Activated naive CD8-positive, alpha-beta T cell (primary cell): ENCODE data around the gene COX7C.
A peak's percentile ranks its signal among the peaks of the same experiment; 100 is the strongest.
"Not testable (repeated sequence)": the region's sequence is repeated elsewhere in the genome, so short reads cannot be mapped to it uniquely, and the experiment has no call there.

Source experiments
- H3K27ac Mint-ChIP-seq: one replicate; pipeline ENCODE4 v1.8.0; 2021; ENCODE audit warnings: mixed read lengths
- H3K27me3 Mint-ChIP-seq: one replicate; pipeline ENCODE4 v1.8.0; 2021; ENCODE audit warnings: mixed read lengths
- H3K36me3 Mint-ChIP-seq: one replicate; pipeline ENCODE4 v1.8.0; 2021; ENCODE audit warnings: mixed read lengths
- H3K4me1 Mint-ChIP-seq: one replicate; pipeline ENCODE4 v1.8.0; 2021; ENCODE audit warnings: low read depth, mixed read lengths
- H3K4me3 Mint-ChIP-seq: one replicate; pipeline ENCODE4 v1.8.0; 2021; ENCODE audit warnings: mild to moderate bottlenecking, mixed read lengths
- H3K9me3 Mint-ChIP-seq: one replicate; pipeline ENCODE4 v1.8.0; 2021; ENCODE audit warnings: low read depth, mixed read lengths

The COX7C gene

DNA sequence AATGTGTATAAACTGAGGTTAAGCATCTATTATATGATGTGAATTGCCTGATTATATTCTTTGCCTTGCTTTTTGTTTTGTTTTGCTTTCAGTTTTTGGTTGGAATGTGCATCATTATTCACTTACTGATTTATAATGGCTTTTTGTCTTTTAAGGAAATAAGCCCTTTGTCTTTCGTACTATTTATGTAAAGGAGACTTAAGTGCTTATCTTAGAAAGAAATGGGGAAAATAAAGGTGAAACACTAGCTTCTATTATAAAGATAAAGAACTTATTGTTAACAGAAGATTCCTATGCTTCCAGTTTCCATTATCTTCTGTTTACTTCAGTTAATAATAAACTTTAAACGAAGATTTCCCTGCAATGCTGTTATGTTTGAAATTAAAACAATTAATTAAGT lies 23.3 kb downstream of the COX7C start:
- Mint-ChIP-seq H3K4me1 (no peaks in the 10 kb centered on the region), H3K27ac (no peak overlapping the region), H3K4me3 (no peak overlapping the region), H3K9me3 (no peaks in the 10 kb centered on the region), H3K36me3 (no peaks in the 10 kb centered on the region), H3K27me3 (peaks cover 5% of the 10 kb centered on the region)

DNA sequence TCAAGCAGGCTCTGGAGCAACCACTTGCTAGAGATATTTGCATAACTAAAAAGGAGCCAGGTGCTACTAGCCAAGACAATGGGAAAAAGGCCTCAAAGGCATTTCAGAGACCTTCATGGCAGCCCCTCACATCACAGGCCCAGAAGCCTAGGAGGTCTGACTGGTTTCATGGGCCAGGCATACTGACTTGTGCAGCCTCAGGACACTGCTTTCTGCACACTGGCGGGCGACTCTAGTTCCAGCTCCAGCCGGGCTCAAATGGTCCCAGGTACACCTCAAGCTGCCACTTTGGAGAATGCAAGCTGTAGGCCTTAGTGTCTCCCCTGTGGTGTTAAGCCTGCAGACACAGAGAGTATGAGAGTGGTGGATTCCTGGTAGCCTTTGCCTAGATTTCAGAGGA lies 27.1 kb downstream of the COX7C start:
- no peaks in the 10 kb centered on the region for H3K9me3 Mint-ChIP-seq
- H3K27ac Mint-ChIP-seq: no peak overlapping the region
- peaks cover 6% of the 10 kb centered on the region for H3K27me3 Mint-ChIP-seq
- no peaks in the 10 kb centered on the region for H3K36me3 Mint-ChIP-seq
- no peak overlapping the region for H3K4me3 Mint-ChIP-seq
- no peaks in the 10 kb centered on the region for H3K4me1 Mint-ChIP-seq

DNA sequence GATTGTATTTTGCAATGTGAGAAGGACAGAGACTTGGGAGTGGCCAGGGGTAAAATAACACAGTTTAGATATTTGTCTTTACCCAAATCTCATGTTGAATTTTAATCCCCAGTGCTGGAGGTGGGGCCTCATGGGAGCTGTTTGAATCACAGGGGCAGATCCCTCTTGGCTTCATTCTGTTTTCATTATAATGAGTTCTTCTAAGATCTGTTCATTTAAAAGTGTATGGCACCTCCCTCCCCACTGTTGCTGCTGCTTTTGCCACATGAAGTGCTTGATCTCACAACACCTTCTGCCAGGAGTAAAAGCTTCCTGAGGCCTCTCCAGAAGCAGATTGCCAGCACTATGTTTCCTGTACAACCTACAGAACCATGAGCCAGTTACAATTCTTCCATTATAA lies 28.1 kb downstream of the COX7C start:
- Mint-ChIP-seq H3K4me1 (no peaks in the 10 kb centered on the region), H3K4me3 (no peak overlapping the region), H3K36me3 (no peaks in the 10 kb centered on the region), H3K27ac (no peak overlapping the region), H3K27me3 (peaks cover 6% of the 10 kb centered on the region), H3K9me3 (no peaks in the 10 kb centered on the region)

DNA sequence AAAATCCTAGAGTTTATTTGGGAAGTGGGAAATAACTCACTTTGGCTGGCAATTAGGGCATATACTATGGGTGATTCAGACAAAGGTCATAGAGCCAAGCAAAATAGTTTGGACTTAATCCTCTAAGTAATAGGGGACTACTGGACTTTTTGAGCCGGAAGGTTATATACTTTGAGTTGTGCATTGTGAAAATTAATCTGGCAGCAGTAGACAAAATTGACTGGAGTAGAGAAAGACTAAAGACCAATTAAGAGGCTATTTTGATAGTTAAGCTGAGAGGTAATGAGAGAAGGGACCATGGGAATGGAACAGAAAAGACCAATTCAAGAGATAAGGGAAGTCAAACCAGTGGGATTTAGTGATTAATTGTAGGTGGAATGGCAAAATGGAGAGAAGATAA lies 28.9 kb downstream of the COX7C start:
- Mint-ChIP-seq H3K9me3 (no peaks in the 10 kb centered on the region), H3K36me3 (no peaks in the 10 kb centered on the region), H3K27me3 (peaks cover 6% of the 10 kb centered on the region), H3K4me1 (no peaks in the 10 kb centered on the region), H3K4me3 (no peak overlapping the region), H3K27ac (no peak overlapping the region)

DNA sequence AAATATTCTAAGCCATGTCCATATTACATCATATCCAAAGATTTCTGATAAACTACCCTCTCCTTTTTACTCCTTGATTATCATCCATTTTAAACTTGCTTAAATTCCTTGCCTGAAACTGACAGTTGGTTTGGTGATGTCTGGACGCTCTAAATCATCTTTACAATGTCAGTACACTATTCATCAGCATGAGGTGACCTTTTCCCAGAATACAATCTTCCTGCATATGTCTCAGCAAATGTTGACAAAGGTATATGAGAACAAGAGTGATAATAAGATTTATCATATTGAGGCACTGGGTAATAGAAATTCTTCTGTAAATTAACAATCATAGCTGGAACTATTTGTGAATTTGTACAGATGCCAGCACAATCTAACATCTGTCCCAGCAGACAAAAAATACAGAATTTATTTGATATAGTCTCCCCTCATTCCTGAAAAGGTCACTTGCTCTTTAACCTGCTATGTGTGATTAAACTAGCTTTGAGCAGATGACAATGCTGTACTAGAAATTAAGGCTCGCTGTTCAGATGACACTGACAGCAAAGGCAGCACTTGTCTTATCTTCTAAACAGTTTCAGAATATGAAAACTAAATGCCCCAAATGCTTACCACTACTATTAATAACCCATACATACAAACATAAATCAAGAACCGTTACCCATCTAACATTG lies 32.2 kb downstream of the COX7C start:
- no peak overlapping the region for H3K27ac Mint-ChIP-seq
- no peaks in the 10 kb centered on the region for H3K4me1 Mint-ChIP-seq
- no peaks in the 10 kb centered on the region for H3K36me3 Mint-ChIP-seq
- peaks cover 6% of the 10 kb centered on the region for H3K27me3 Mint-ChIP-seq
- no peaks in the 10 kb centered on the region for H3K9me3 Mint-ChIP-seq
- H3K4me3 Mint-ChIP-seq: no peak overlapping the region

DNA sequence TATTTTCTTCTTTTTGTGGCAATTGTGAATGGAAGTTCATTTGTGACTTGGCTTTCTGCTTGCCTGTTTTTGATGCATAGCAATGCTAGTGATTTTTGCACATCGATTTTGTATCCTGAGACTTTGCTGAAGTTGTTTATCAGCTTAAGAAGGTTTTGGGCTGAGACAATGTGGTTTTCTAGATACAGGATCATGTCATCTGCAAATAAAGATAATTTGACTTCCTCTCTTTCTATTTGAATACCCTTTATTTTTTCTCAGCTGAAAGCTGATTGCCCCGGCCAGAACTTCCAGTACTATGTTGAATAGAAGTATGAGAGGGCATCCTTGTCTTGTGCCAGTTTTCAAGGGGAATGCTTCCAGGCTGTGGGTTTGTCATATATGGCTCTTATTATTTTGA lies 43.0 kb downstream of the COX7C start:
- H3K36me3 Mint-ChIP-seq, H3K4me3 Mint-ChIP-seq, H3K9me3 Mint-ChIP-seq, H3K4me1 Mint-ChIP-seq, H3K27ac Mint-ChIP-seq: not testable (repeated sequence)
- H3K27me3 Mint-ChIP-seq: peaks cover 13% of the 10 kb centered on the region

DNA sequence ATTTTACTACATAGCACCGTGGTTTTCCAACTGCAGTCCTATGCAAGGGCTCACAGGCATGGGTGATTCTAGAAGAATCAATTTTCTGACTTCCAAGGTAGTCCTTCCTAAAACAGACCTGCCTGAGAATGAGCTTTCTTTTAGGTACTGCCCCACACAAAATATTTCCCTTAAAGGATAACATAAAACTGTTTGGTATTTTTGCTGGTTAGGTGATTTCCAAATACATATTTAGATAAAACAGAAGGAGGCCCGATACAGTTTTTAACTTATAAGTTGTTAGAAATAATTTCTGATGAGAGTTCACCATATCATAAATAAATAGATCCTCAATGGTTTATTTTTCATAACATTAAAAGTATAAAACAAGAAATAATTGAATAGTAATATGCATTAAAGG lies 46.4 kb downstream of the COX7C start:
- Mint-ChIP-seq H3K4me1 (peaks cover 9% of the 10 kb centered on the region), H3K27me3 (peaks cover 11% of the 10 kb centered on the region), H3K36me3 (no peaks in the 10 kb centered on the region), H3K9me3 (no peaks in the 10 kb centered on the region), H3K27ac (no peak overlapping the region), H3K4me3 (no peak overlapping the region)

DNA sequence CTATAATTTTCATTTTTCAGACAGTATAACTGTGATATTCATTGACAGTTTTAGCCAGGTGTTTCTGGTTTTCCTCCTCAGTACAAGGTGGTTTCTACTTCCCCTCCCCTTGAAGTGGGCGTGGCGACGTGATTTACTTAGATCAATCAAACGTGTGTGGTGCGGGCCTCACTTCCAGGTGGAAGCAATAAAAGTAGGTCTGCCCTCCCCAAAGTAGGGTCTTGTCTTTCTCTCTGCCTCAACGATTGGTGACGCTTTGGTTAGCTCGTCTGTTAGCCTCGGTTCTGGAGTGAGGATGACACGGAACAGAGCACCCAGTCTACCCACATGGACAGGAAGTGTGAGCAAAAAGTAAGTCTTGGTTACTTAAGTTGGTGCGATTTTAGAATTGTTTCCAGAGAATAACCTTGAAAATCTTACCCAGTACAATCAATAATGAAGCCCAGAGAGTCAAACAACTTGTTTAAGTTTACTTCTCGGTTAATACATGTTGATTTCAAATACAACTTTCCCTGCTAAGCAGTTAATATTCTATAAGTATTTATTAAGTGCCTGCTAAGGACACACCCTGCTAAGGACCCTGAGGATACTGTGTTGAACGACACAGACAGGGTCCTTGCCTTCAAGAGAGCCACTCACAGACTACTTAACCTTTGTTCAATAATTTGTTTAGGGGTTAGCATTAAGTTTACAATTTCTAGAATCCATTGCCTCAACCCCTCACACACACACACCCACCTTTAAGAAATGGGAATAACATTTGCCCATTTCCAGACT lies 48.4 kb downstream of the COX7C start:
- Mint-ChIP-seq H3K4me3 (peak overlapping the region; percentile 73), H3K36me3 (no peaks in the 10 kb centered on the region), H3K9me3 (no peaks in the 10 kb centered on the region), H3K27me3 (peaks cover 10% of the 10 kb centered on the region), H3K27ac (no peak overlapping the region), H3K4me1 (peaks cover 9% of the 10 kb centered on the region)

DNA sequence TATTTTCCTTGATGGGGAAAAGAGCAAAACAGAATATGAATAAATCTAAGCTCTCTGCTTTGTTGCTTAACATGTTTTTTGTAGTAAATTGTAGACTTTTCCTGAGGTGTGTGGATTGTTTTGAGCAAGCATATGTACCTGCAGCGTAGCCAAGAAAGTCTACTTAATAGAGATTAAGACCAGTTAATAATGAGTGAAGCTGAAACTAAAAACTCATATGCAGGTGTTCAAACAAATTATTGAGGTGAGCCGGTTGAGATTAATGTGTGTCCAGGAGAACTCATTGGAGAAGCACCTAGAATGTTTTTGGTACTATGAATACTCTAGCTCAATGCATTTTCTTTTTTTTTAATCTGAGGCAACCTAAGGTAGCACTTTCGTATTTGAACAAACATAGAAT lies 49.2 kb downstream of the COX7C start:
- no peak overlapping the region for H3K27ac Mint-ChIP-seq
- H3K27me3 Mint-ChIP-seq: peaks cover 8% of the 10 kb centered on the region
- no peaks in the 10 kb centered on the region for H3K9me3 Mint-ChIP-seq

More for the DNA sequence above, 49.2 kb downstream of the COX7C start:
- H3K4me3 Mint-ChIP-seq: no peak overlapping the region
- no peaks in the 10 kb centered on the region for H3K36me3 Mint-ChIP-seq
- peaks cover 9% of the 10 kb centered on the region for H3K4me1 Mint-ChIP-seq
